MCF 10A (cell line): Measurements from ENCODE around the gene ZKSCAN1. TPM values are rescaled to one million over a fixed set of nuclear protein-coding genes. Genes with fewer than 3 reads are reported as not detected.
A peak's percentile ranks its signal among the peaks of the same experiment; 100 is the strongest.
"Not testable (repeated sequence)": the region's sequence is repeated elsewhere in the genome, so short reads cannot be mapped to it uniquely, and the experiment has no call there.

Experiments used
- Bru-seq: library from RNA; stranded (reverse); fragments of 400-500 nt; gene quantifications from one replicate; lab custom pipeline; 2021; lab: Mats Ljungman, UMichigan
- BruChase-seq, 2 experiments: library from RNA; stranded (reverse); fragments of 400-500 nt; gene quantifications; one replicate each; lab custom pipeline; 2021; lab: Mats Ljungman, UMichigan
- BruUV-seq: library from RNA; stranded (reverse); fragments of 400-500 nt; replicated peaks from 2 replicates; lab custom pipeline; 2021; lab: Mats Ljungman, UMichigan
- CTCF ChIA-PET: fragments of 300-600 bp; sonication (Branson Sonifier 250); formaldehyde crosslinking; extraction: SDS; loops from one replicate; lab custom pipeline; 2021; ENCODE audit warnings: antibody characterized with exemption, inconsistent platforms; lab: Yijun Ruan, JAX
- POLR2A ChIA-PET: fragments of 300-600, 350-650 bp; sonication (Branson Sonifier 250); formaldehyde crosslinking; extraction: SDS; loops from one replicate; lab custom pipeline; 2020; ENCODE audit warnings: antibody characterized with exemption, inconsistent platforms; lab: Yijun Ruan, JAX
- DNase-seq: peaks from one replicate; pipeline ENCODE4 v3.0.0-alpha.2; 2018; ENCODE audit not compliant: unreplicated experiment
- H3K27ac Mint-ChIP-seq: one replicate; pipeline ENCODE4 v1.8.0; 2022; ENCODE audit warnings: mild to moderate bottlenecking, low read depth, mixed read lengths; ENCODE audit not compliant: unreplicated experiment
- H3K27me3 Mint-ChIP-seq: one replicate; pipeline ENCODE4 v1.8.0; 2022; ENCODE audit warnings: mixed read lengths; ENCODE audit not compliant: insufficient read depth, unreplicated experiment
- H3K36me3 Mint-ChIP-seq: one replicate; pipeline ENCODE4 v1.8.0; 2022; ENCODE audit warnings: mild to moderate bottlenecking, moderate library complexity, mixed read lengths; ENCODE audit not compliant: insufficient read depth, unreplicated experiment
- H3K4me1 Mint-ChIP-seq: one replicate; pipeline ENCODE4 v1.8.0; 2022; ENCODE audit warnings: mixed read lengths; ENCODE audit not compliant: insufficient read depth, unreplicated experiment
- H3K4me3 Mint-ChIP-seq: one replicate; pipeline ENCODE4 v1.8.0; 2022; ENCODE audit warnings: mild to moderate bottlenecking, moderate library complexity, mixed read lengths; ENCODE audit not compliant: unreplicated experiment
- H3K9me3 Mint-ChIP-seq: one replicate; pipeline ENCODE4 v1.8.0; 2022; ENCODE audit warnings: mixed read lengths; ENCODE audit not compliant: unreplicated experiment
- CTCF ChIP-seq: fragments of 200-600 bp; IDR thresholded peaks from one replicate; pipeline ENCODE4 v1.8.0; 2022; ENCODE audit warnings: antibody characterized with exemption, mild to moderate bottlenecking; ENCODE audit not compliant: unreplicated experiment
- intact Hi-C: fragments of 100-400 bp; cut with micrococcal nuclease; formaldehyde crosslinking; loops from 2 replicates; pipeline ENCODE4 v1.14.1; 2022
- long read RNA-seq: library from polyadenylated mRNA; stranded (forward); transcript quantifications from one replicate; pipeline ENCODE4 v2.0.0, GENCODE V29; 2022
- total RNA-seq: library from RNA; stranded (reverse); gene quantifications from 2 replicates; pipeline ENCODE4 v1.2.3, GENCODE V29; 2022

ZKSCAN1 gene
- 80.2 and 86.2 TPM in 2 replicates for total RNA-seq
- Bru-seq, nascent RNA = percentile 96 among the genes with signal in this experiment
- percentile 97 among the genes with signal in this experiment for BruChase-seq, experiment 1, labeled RNA remaining after a 6-hour chase
- BruChase-seq, experiment 2, labeled RNA remaining after a 2-hour chase = percentile 98 among the genes with signal in this experiment
- long read RNA-seq, full-length matches to known transcripts = 23 of 49 reads
- long read RNA-seq, partial matches to known transcripts = 4 of 49 reads
- long read RNA-seq, other reads (novel, unspliced or antisense) = 22 of 49 reads

- intact Hi-C loops = no loop called here
- H3K9me3 Mint-ChIP-seq = no peaks in the 10 kb centered on the region
- BruUV-seq = TSS peak; percentile 37
- H3K4me3 Mint-ChIP-seq = peak within 1 kb of the TSS; percentile 80
- DNase-seq = peak; percentile 95
- H3K4me1 Mint-ChIP-seq = peaks cover 12% of the 10 kb centered on the region
- TF ChIP-seq CTCF = no peak
- POLR2A ChIA-PET = interaction anchor here (0.5 to 3.7 kb wide), 39 partner anchors 9 to 785 kb away, joined by 3 to 23 read pairs (median 4); partner anchors contain the start of genes AP4M1, BUD31, COPS6 and MCM7
- CTCF ChIA-PET = interaction anchor here (0.8 to 1.2 kb wide), 7 partner anchors 14 to 67 kb away, joined by 3 to 7 read pairs (median 3); no protein-coding TSS in a partner anchor
- H3K36me3 Mint-ChIP-seq = peaks cover 19% of the 10 kb centered on the region
- no peaks in the 10 kb centered on the region for H3K27me3 Mint-ChIP-seq
- peak within 1 kb of the TSS; percentile 76 for H3K27ac Mint-ChIP-seq
Observed at GRCh38 chr7:100015232-100016214, at the start of gene ZKSCAN1. Gene ZKSCAN1, plus strand, starts transcription at chr7:100015596. Its CDS starts 7,911 bp downstream, at chr7:100023507.

GRCh38 chr7:99969298-99969697 lies 46.1 kb upstream of the ZKSCAN1 start:
- no peaks in the 10 kb centered on the region for H3K4me1 Mint-ChIP-seq
- no peaks in the 10 kb centered on the region for H3K9me3 Mint-ChIP-seq
- no TSS peak for BruUV-seq
- intact Hi-C loops = no loop called here
- no peak overlapping the region for H3K4me3 Mint-ChIP-seq
- ChIA-PET CTCF (interaction anchor here (0.6 to 1.6 kb wide), 2 partner anchors 11 to 292 kb away, joined by 3 to 6 read pairs; no protein-coding TSS in a partner anchor), POLR2A (no interaction called here)
- no peak for DNase-seq
- no peak overlapping the region for H3K27ac Mint-ChIP-seq
- no peak for TF ChIP-seq CTCF
- H3K27me3 Mint-ChIP-seq = peaks cover 30% of the 10 kb centered on the region
- peaks cover 6% of the 10 kb centered on the region for H3K36me3 Mint-ChIP-seq

GRCh38 chr7:99969813-99970212 lies 45.6 kb upstream of the ZKSCAN1 start:
- POLR2A ChIA-PET, H3K9me3 Mint-ChIP-seq, H3K4me1 Mint-ChIP-seq, H3K36me3 Mint-ChIP-seq, H3K4me3 Mint-ChIP-seq, BruUV-seq, DNase-seq, H3K27ac Mint-ChIP-seq, intact Hi-C loops: not testable (repeated sequence)
- H3K27me3 Mint-ChIP-seq = peaks cover 25% of the 10 kb centered on the region
- CTCF ChIA-PET = interaction anchor here (0.6 to 1.6 kb wide), 3 partner anchors 10 to 292 kb away, joined by 3 to 6 read pairs (median 4); no protein-coding TSS in a partner anchor

- DNase-seq = no peak
- H3K36me3 Mint-ChIP-seq = peaks cover 11% of the 10 kb centered on the region
- H3K27me3 Mint-ChIP-seq = peaks cover 15% of the 10 kb centered on the region
- no peak overlapping the region for H3K4me3 Mint-ChIP-seq
- no peaks in the 10 kb centered on the region for H3K9me3 Mint-ChIP-seq
- TF ChIP-seq CTCF = no peak
- H3K27ac Mint-ChIP-seq = no peak overlapping the region
- peaks cover 13% of the 10 kb centered on the region for H3K4me1 Mint-ChIP-seq
- ChIA-PET POLR2A (no interaction called here), CTCF (interaction anchor here (0.6 to 2.1 kb wide), 2 partner anchors 17 to 19 kb away, joined by 3 to 6 read pairs; no protein-coding TSS in a partner anchor)
- intact Hi-C loops = no loop called here
- no TSS peak for BruUV-seq
Observed at GRCh38 chr7:99971242-99971641, 44.2 kb upstream of the ZKSCAN1 start.

GRCh38 chr7:99973817-99974216 lies 41.6 kb upstream of the ZKSCAN1 start:
- H3K4me3 Mint-ChIP-seq, H3K27ac Mint-ChIP-seq, BruUV-seq, H3K9me3 Mint-ChIP-seq, intact Hi-C loops, H3K27me3 Mint-ChIP-seq, H3K36me3 Mint-ChIP-seq, CTCF ChIA-PET: not testable (repeated sequence)
- DNase-seq = peak; percentile 15
- peaks cover 13% of the 10 kb centered on the region for H3K4me1 Mint-ChIP-seq
- POLR2A ChIA-PET = interaction anchor here (0.9 kb wide), 1 partner anchor 21 kb away, joined by 3 read pairs; no protein-coding TSS in a partner anchor
